Progenitor cell of endocrine pancreas (in vitro differentiated cells): ENCODE measurements around the gene TANC1. TPM values are rescaled to one million over a fixed set of nuclear protein-coding genes. Genes with fewer than 3 reads are reported as not detected.

ENCODE experiments used
- DNase-seq: peaks from one replicate; pipeline ENCODE4 v3.0.0; 2021; ENCODE audit warnings: low spot score; ENCODE audit not compliant: unreplicated experiment
- H3K27ac Mint-ChIP-seq: 2 replicates; pipeline ENCODE4 v1.8.0; 2021; ENCODE audit warnings: mild to moderate bottlenecking, moderate library complexity, mixed read lengths
- H3K27me3 Mint-ChIP-seq: 2 replicates; pipeline ENCODE4 v1.8.0; 2021; ENCODE audit warnings: mixed read lengths
- H3K36me3 Mint-ChIP-seq: 2 replicates; pipeline ENCODE4 v1.8.0; 2022; ENCODE audit warnings: mixed read lengths; ENCODE audit not compliant: insufficient read depth
- H3K4me1 Mint-ChIP-seq: 2 replicates; pipeline ENCODE4 v1.8.0; 2021; ENCODE audit warnings: low read depth, mixed read lengths
- H3K4me3 Mint-ChIP-seq: 2 replicates; pipeline ENCODE4 v1.8.0; 2021; ENCODE audit warnings: low read depth, mild to moderate bottlenecking, moderate library complexity, mixed read lengths
- H3K9me3 Mint-ChIP-seq: 2 replicates; pipeline ENCODE4 v1.8.0; 2021; ENCODE audit warnings: low read depth, mixed read lengths
- total RNA-seq: library from RNA; stranded (reverse); gene quantifications from 2 replicates; pipeline ENCODE4 v1.2.1, GENCODE V29; 2021
- TF ChIP-seq, protein P1 (sequence below): fragments of 200-600 bp; sonication (generic); IDR thresholded peaks from one replicate; pipeline ENCODE4 v1.5.0; 2021; ENCODE audit warnings: antibody characterized with exemption, mild to moderate bottlenecking; ENCODE audit not compliant: unreplicated experiment

TANC1 gene
- total RNA-seq, 1 donor from 2014 or later = 29.8 TPM

DNA sequence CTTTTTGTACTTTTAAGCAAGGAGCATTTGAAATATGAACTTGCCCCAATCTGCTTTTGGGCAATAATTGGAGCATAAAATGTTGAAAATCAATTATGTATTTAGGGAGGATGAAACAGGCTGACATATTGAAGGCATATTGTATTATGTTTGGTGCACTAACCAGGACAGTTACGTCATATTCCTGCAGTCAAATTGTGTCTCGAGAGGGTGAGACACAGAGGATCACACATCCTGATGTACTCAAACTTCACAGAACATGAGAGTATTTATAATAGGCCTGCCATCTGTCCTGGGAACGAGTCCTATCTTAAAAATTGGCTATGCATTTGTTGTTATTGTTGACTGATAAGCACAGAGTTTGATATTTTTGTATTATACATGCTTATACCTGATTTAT is 44.7 kb downstream of the TANC1 start:
- Mint-ChIP-seq H3K4me3 (no peak overlapping the region), H3K9me3 (peaks cover 27% of the 10 kb centered on the region), H3K36me3 (peaks cover 43% of the 10 kb centered on the region), H3K27me3 (no peaks in the 10 kb centered on the region), H3K4me1 (peaks cover 8% of the 10 kb centered on the region), H3K27ac (no peak overlapping the region)
- DNase-seq = no peak
- TF ChIP-seq, protein P1, sequence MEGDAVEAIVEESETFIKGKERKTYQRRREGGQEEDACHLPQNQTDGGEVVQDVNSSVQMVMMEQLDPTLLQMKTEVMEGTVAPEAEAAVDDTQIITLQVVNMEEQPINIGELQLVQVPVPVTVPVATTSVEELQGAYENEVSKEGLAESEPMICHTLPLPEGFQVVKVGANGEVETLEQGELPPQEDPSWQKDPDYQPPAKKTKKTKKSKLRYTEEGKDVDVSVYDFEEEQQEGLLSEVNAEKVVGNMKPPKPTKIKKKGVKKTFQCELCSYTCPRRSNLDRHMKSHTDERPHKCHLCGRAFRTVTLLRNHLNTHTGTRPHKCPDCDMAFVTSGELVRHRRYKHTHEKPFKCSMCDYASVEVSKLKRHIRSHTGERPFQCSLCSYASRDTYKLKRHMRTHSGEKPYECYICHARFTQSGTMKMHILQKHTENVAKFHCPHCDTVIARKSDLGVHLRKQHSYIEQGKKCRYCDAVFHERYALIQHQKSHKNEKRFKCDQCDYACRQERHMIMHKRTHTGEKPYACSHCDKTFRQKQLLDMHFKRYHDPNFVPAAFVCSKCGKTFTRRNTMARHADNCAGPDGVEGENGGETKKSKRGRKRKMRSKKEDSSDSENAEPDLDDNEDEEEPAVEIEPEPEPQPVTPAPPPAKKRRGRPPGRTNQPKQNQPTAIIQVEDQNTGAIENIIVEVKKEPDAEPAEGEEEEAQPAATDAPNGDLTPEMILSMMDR = no peak

DNA sequence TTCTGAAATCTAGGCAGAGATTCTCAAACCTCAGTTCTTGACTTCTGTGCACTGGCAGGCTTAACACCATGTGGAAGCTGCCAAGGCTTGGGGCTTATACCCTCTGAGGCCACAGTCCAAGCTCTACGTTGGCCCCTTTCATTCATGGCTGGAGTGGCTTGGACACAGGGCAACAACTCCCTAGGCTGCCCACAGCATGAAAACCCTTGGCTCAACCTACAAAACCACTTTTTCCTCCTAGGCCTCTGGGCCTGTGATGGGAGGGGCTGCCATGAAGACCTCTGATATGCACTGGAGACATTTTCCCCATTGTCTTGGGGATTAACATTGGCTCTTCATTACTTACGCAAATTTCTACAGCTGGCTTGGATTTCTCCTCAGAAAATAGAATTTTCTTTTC is 46.7 kb downstream of the TANC1 start:
- DNase-seq = no peak
- Mint-ChIP-seq H3K36me3 (peaks cover 39% of the 10 kb centered on the region), H3K27me3 (no peaks in the 10 kb centered on the region), H3K4me3 (no peak overlapping the region), H3K4me1 (peaks cover 6% of the 10 kb centered on the region), H3K9me3 (peaks cover 25% of the 10 kb centered on the region), H3K27ac (no peak overlapping the region)
- TF ChIP-seq, protein P1 = no peak

DNA sequence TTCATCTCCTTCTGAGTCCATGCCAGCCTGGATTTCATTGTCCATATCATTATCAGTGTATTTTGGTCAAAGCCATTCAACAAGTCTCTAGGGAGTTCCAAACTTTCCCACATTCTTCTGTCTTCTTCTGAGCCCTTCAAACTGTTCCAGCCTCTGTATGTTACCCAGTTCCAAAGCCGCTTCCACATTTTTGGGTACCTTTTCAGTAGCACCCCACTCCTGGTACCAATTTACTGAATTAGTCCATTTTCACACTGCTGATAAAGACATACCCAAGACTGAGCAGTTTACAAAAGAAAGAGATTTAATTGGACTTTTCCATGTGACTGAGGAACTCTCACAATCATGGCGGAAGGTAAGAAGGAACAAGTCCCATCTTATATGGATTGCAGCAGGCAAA is 47.4 kb downstream of the TANC1 start:
- Mint-ChIP-seq H3K36me3 (peaks cover 38% of the 10 kb centered on the region), H3K4me3 (no peak overlapping the region), H3K4me1 (peaks cover 1% of the 10 kb centered on the region), H3K9me3 (peaks cover 25% of the 10 kb centered on the region), H3K27me3 (no peaks in the 10 kb centered on the region), H3K27ac (no peak overlapping the region)
- no peak for DNase-seq
- TF ChIP-seq, protein P1 = no peak

DNA sequence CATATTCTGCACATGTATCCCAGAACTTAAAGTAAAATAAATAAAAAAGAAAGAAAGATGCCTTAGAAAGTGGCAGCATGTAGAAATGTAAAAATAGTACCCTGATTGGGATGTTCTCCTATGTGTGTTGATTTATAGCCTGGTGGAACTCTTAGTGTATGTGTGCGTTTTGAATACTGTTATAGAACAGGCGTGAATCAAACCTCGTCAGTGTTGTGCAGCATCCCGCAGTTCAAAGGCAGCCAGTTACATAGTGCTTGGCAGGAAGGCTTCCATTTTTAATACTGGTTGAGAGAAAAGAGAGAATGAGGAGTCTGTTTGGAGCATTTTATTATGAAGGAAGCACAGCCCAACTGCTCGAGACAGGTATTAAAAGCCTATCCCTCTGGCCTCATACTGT is 49.4 kb downstream of the TANC1 start:
- Mint-ChIP-seq H3K36me3 (peaks cover 32% of the 10 kb centered on the region), H3K27ac (no peak overlapping the region), H3K4me3 (no peak overlapping the region), H3K9me3 (peaks cover 24% of the 10 kb centered on the region), H3K27me3 (no peaks in the 10 kb centered on the region), H3K4me1 (no peaks in the 10 kb centered on the region)
- DNase-seq = no peak
- TF ChIP-seq, protein P1 = no peak

DNA sequence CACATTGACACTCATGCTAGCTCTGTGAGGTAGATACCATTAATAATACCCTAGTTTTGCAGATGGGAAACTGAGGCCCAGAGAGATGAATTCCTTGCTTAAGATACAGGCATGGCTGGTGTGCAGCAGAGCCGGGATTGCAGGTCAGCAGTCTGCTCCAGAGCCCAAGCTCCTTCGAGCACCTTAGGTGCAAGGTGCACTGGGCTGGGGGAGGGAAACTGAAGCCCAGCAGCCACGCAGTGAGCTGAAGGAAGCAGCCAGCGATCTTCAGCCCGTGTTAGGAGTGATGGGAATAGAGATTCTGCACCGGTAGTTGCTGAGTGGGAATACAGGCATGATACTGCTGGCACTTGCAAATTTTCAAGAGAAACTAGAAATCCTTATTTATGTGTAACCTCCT is 50.6 kb downstream of the TANC1 start:
- Mint-ChIP-seq H3K27ac (no peak overlapping the region), H3K36me3 (peaks cover 24% of the 10 kb centered on the region), H3K4me3 (no peak overlapping the region), H3K9me3 (peaks cover 20% of the 10 kb centered on the region), H3K4me1 (no peaks in the 10 kb centered on the region), H3K27me3 (no peaks in the 10 kb centered on the region)
- TF ChIP-seq, protein P1 = no peak
- DNase-seq = no peak
